Measurements from ENCODE around the gene CLDN10. TPM values are rescaled to one million over a fixed set of nuclear protein-coding genes. Genes with fewer than 3 reads are reported as not detected.

Gene CLDN10
- total RNA-seq, 1 donor = not detected

- Histone ChIP-seq H3K4me2 (ENCODE audit: insufficient read depth, low read length) (no peak overlapping the region), H3K9me3 (ENCODE audit: low read depth, low read length) (no peaks in the 10 kb centered on the region), H3K4me3 (ENCODE audit: insufficient read depth, low read length) (no peak overlapping the region), H3K4me1 (ENCODE audit: insufficient read depth, low read length) (no peaks in the 10 kb centered on the region), H3K79me2 (ENCODE audit: insufficient read depth, low read length) (no peaks in the 10 kb centered on the region), H3K27me3 (ENCODE audit: insufficient read depth, low read length) (no peaks in the 10 kb centered on the region), H4K20me1 (ENCODE audit: insufficient read depth, low read length) (no peaks in the 10 kb centered on the region), H3K36me3 (ENCODE audit: insufficient read depth, low read length) (peaks cover 72% of the 10 kb centered on the region), H3K27ac (ENCODE audit: low read depth, low read length) (no peak overlapping the region), H2AFZ (ENCODE audit: low read length) (no peak overlapping the region)
- TF ChIP-seq CTCF (IDR thresholded peaks at IDR 0.05; ENCODE audit: extremely low read depth, low read depth, low read length) = no peak
- no peak for DNase-seq (ENCODE audit: insufficient read length, low spot score, missing footprints)
Observed at GRCh38 chr13:95588134-95588533, 35.6 kb downstream of the CLDN10 start.

- H3K27me3 ChIP-seq (ENCODE audit: insufficient read depth, low read length) = no peaks in the 10 kb centered on the region
- no peaks in the 10 kb centered on the region for H3K4me1 ChIP-seq (ENCODE audit: insufficient read depth, low read length)
- no peaks in the 10 kb centered on the region for H3K79me2 ChIP-seq (ENCODE audit: insufficient read depth, low read length)
- H3K27ac ChIP-seq (ENCODE audit: low read depth, low read length) = no peak overlapping the region
- no peak for TF ChIP-seq CTCF (IDR thresholded peaks at IDR 0.05; ENCODE audit: extremely low read depth, low read depth, low read length)
- no peaks in the 10 kb centered on the region for H3K9me3 ChIP-seq (ENCODE audit: low read depth, low read length)
- H3K36me3 ChIP-seq (ENCODE audit: insufficient read depth, low read length) = peaks cover 72% of the 10 kb centered on the region
- H3K4me2 ChIP-seq (ENCODE audit: insufficient read depth, low read length) = no peak overlapping the region
- H3K4me3 ChIP-seq (ENCODE audit: insufficient read depth, low read length) = no peak overlapping the region
- no peaks in the 10 kb centered on the region for H4K20me1 ChIP-seq (ENCODE audit: insufficient read depth, low read length)
- DNase-seq (ENCODE audit: insufficient read length, low spot score, missing footprints) = peak; percentile 11
- no peak overlapping the region for H2AFZ ChIP-seq (ENCODE audit: low read length)
Observed at GRCh38 chr13:95588721-95589120, 36.2 kb downstream of the CLDN10 start.

GRCh38 chr13:95593462-95593861, 40.9 kb downstream of the CLDN10 start:
- H3K4me2 ChIP-seq (ENCODE audit: insufficient read depth, low read length) = no peak overlapping the region
- no peaks in the 10 kb centered on the region for H3K9me3 ChIP-seq (ENCODE audit: low read depth, low read length)
- peaks cover 57% of the 10 kb centered on the region for H3K36me3 ChIP-seq (ENCODE audit: insufficient read depth, low read length)
- no peak overlapping the region for H3K4me3 ChIP-seq (ENCODE audit: insufficient read depth, low read length)
- H3K27me3 ChIP-seq (ENCODE audit: insufficient read depth, low read length) = no peaks in the 10 kb centered on the region
- no peaks in the 10 kb centered on the region for H3K79me2 ChIP-seq (ENCODE audit: insufficient read depth, low read length)
- H2AFZ ChIP-seq (ENCODE audit: low read length) = no peak overlapping the region
- no peak for DNase-seq (ENCODE audit: insufficient read length, low spot score, missing footprints)
- no peak for TF ChIP-seq CTCF (IDR thresholded peaks at IDR 0.05; ENCODE audit: extremely low read depth, low read depth, low read length)
- no peak overlapping the region for H3K27ac ChIP-seq (ENCODE audit: low read depth, low read length)
- no peaks in the 10 kb centered on the region for H4K20me1 ChIP-seq (ENCODE audit: insufficient read depth, low read length)
- H3K4me1 ChIP-seq (ENCODE audit: insufficient read depth, low read length) = no peaks in the 10 kb centered on the region

- no peak for TF ChIP-seq CTCF (IDR thresholded peaks at IDR 0.05; ENCODE audit: extremely low read depth, low read depth, low read length)
- Histone ChIP-seq H4K20me1 (ENCODE audit: insufficient read depth, low read length) (no peaks in the 10 kb centered on the region), H3K4me1 (ENCODE audit: insufficient read depth, low read length) (no peaks in the 10 kb centered on the region), H3K9me3 (ENCODE audit: low read depth, low read length) (no peaks in the 10 kb centered on the region), H3K4me2 (ENCODE audit: insufficient read depth, low read length) (no peak overlapping the region), H3K27ac (ENCODE audit: low read depth, low read length) (no peak overlapping the region), H2AFZ (ENCODE audit: low read length) (no peak overlapping the region), H3K36me3 (ENCODE audit: insufficient read depth, low read length) (peaks cover 53% of the 10 kb centered on the region), H3K79me2 (ENCODE audit: insufficient read depth, low read length) (no peaks in the 10 kb centered on the region), H3K27me3 (ENCODE audit: insufficient read depth, low read length) (no peaks in the 10 kb centered on the region), H3K4me3 (ENCODE audit: insufficient read depth, low read length) (no peak overlapping the region)
- DNase-seq (ENCODE audit: insufficient read length, low spot score, missing footprints) = no peak
Observed at GRCh38 chr13:95596701-95597100, 44.2 kb downstream of the CLDN10 start.

Measured in osteoblast (primary cell).